Mammary epithelial cell (primary cell): ENCODE results near the gene BNIP3.

ENCODE experiments used
- EZH2 ChIP-seq: IDR thresholded peaks from 2 replicates; pipeline ENCODE4 v1.6.1; 2012; ENCODE audit warnings: low read length, inconsistent platforms, borderline replicate concordance
- TF ChIP-seq, protein P1 (sequence below), 2 donors: IDR thresholded peaks in 1 of 2; conservative IDR thresholded peaks in 1 of 2; 2 replicates each; pipeline ENCODE4 v1.5.1; 2011 to 2012; ENCODE audit warnings: inconsistent platforms in 2 of 2, low read length in 2 of 2, mild to moderate bottlenecking in 2 of 2, control low read depth in 1 of 2, low read depth in 1 of 2; ENCODE audit not compliant: insufficient read depth in 1 of 2; ENCODE audit errors: extremely low read depth in 1 of 2

DNA sequence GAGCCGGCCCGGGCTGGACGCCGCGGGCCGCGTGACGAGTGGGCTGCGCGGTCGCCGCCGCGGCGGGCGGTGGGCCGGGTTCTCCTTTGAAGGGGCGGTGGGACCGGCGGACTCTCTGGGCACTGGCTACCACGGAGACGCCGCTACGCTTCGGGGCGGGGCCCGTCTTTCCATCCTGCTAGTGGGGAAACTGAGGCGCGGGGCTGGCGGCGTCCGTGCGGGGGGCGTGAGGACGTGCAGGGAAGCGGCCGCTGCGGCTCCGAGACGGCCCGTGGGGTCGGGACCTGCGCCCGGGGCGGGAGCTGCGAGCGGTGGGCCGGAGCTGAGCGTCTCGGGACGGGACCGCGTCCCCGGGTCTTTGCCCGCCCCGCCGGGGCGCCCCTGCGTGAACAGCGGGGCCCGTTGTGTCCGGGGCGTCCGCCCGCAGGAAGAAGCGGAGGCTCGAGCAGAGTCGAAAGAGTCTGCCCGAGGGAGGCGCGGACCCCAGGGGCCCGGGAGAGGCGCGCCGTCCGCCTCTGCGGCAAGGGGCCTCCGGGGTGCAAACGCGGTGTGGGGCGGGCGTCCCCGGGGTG is 548 bp upstream of the BNIP3 start:
- no peak for TF ChIP-seq EZH2
- TF ChIP-seq, protein P1, sequence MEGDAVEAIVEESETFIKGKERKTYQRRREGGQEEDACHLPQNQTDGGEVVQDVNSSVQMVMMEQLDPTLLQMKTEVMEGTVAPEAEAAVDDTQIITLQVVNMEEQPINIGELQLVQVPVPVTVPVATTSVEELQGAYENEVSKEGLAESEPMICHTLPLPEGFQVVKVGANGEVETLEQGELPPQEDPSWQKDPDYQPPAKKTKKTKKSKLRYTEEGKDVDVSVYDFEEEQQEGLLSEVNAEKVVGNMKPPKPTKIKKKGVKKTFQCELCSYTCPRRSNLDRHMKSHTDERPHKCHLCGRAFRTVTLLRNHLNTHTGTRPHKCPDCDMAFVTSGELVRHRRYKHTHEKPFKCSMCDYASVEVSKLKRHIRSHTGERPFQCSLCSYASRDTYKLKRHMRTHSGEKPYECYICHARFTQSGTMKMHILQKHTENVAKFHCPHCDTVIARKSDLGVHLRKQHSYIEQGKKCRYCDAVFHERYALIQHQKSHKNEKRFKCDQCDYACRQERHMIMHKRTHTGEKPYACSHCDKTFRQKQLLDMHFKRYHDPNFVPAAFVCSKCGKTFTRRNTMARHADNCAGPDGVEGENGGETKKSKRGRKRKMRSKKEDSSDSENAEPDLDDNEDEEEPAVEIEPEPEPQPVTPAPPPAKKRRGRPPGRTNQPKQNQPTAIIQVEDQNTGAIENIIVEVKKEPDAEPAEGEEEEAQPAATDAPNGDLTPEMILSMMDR (conservative IDR thresholded peaks at IDR 0.05 in 1 of 2, IDR thresholded peaks at IDR 0.05 in 1 of 2; ENCODE audit: extremely low read depth in 1 of 2, insufficient read depth in 1 of 2, low read depth in 1 of 2, low read length in 2 of 2) = no peak
